Measurements from ENCODE around the gene KIF7. TPM values are rescaled to one million over a fixed set of nuclear protein-coding genes. Genes with fewer than 3 reads are reported as not detected.

The KIF7 gene
- total and polyA plus RNA-seq, 2 donors (not counting 3 experiments of a cell fraction or from before 2014, with no cell fraction given), result 4.2 to 11.3 TPM

- Histone ChIP-seq H3K9me1 (replicated peaks; ENCODE audit: control insufficient read depth, extremely low read depth, insufficient read depth, low read length) (no peaks in the 10 kb centered on the region), H3K4me3 (replicated peaks in 1 of 3; ENCODE audit: insufficient read depth in 1 of 3, low read depth in 1 of 3, low read length in 3 of 3) (no peak overlapping the region), H3K27ac (ENCODE audit: insufficient read depth, low read depth, low read length) (no peak overlapping the region), H3K36me3 (ENCODE audit: control insufficient read depth in 2 of 2, extremely low read depth in 1 of 2, insufficient read depth in 2 of 2, low read length in 2 of 2) (no peaks in the 10 kb centered on the region), H3K79me2 (ENCODE audit: control insufficient read depth, insufficient read depth, low read length) (peaks cover 5% of the 10 kb centered on the region), H4K20me1 (replicated peaks; ENCODE audit: control insufficient read depth, extremely low read depth, insufficient read depth, low read length) (no peaks in the 10 kb centered on the region), H3K9me3 (replicated peaks; ENCODE audit: control insufficient read depth, insufficient read depth, low read length) (no peaks in the 10 kb centered on the region), H3K9ac (replicated peaks; ENCODE audit: extremely low read depth, insufficient read depth, low read length) (no peak overlapping the region), H3K27me3 (ENCODE audit: control insufficient read depth in 2 of 2, insufficient read depth in 2 of 2, low read length in 2 of 2) (no peaks in the 10 kb centered on the region), H3K4me2 (ENCODE audit: insufficient read depth, low read length) (no peak overlapping the region), H2AFZ (ENCODE audit: low read depth, low read length) (no peak overlapping the region), H3K4me1 (ENCODE audit: control insufficient read depth, extremely low read depth, insufficient read depth, low read length) (peaks cover 7% of the 10 kb centered on the region)
- TF ChIP-seq EZH2 (IDR thresholded peaks at IDR 0.05; ENCODE audit: borderline replicate concordance, low read depth, low read length, severe bottlenecking) (no peak), MYC (IDR thresholded peaks at IDR 0.05; ENCODE audit: low read depth, low read length) (no peak), FOS (IDR thresholded peaks at IDR 0.05; ENCODE audit: borderline replicate concordance, insufficient read depth, low read length) (no peak), MAX (IDR thresholded peaks at IDR 0.05; ENCODE audit: insufficient read depth, insufficient read length) (no peak), CTCF (IDR thresholded peaks at IDR 0.05; ENCODE audit: extremely low read depth in 1 of 2, insufficient read depth in 1 of 2, low read depth in 1 of 2, low read length in 2 of 2) (no peak), POLR2AphosphoS5 (IDR thresholded peaks at IDR 0.05; ENCODE audit: insufficient read depth, low read depth, low read length) (no peak), GATA2 (IDR thresholded peaks at IDR 0.05; ENCODE audit: insufficient read depth, insufficient read length, low read depth, low read length) (no peak), JUN (IDR thresholded peaks at IDR 0.05; ENCODE audit: borderline replicate concordance, insufficient read depth, insufficient read length, low read depth) (no peak), POLR2A (IDR thresholded peaks at IDR 0.05; ENCODE audit: low read depth, low read length) (no peak)
- ChIA-PET POLR2A (interaction anchor here (0.6 kb wide), 1 partner anchor 138 kb away, joined by 3 read pairs; no protein-coding TSS in a partner anchor), CTCF (interaction anchor here (0.8 to 1.0 kb wide), 2 partner anchors 9 to 10 kb away, joined by 3 to 5 read pairs; no protein-coding TSS in a partner anchor)
- intact Hi-C loops (cut with micrococcal nuclease) (no loop called here), dilution Hi-C loops (cut with MboI; ENCODE audit: extremely low pct_ligation_motif_present, low sequenced_read_pairs) (no loop called here)
- no peak for DNase-seq (ENCODE audit: low read depth, low spot score)
- no peak for FAIRE-seq
- BruUV-seq (replicated peaks), result no TSS peak
Observed at GRCh38 chr15:89656116-89656815, 999 bp upstream of the KIF7 start.

Data from endothelial cell of umbilical vein (primary cell).